ENCODE results near the gene PPFIBP2.

Gene PPFIBP2

DNA sequence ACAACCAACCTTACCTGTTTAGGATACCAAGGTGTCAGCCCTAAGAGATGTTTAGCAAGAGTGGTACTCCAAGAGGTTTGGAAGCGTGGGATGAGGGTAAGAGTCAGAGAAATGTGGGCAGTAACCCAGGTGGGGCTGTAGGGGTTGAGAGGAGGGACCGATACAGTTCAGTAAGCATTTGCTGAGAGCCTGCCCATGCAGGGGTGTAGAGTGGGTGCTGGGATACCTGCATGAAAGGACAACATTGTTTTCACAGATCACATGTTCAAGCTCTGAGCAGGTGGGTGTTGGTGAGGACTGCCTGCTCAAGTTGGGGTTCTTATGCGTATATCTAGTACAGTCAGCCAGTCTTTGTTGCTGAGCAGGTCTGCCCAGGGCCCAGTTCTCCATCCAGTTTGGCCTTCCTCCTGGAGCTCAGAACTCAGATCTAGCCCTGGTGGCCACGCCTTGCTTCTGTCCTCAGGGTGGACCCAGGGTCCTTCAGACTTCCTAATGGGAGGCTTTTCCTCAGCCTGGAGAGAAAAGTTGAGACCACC is 14.8 kb downstream of the PPFIBP2 start:
- no peak for DNase-seq

GRCh38 chr11:7530013-7530640 is 16.3 kb downstream of the PPFIBP2 start:
- DNase-seq, result no peak

- no peak for DNase-seq
Observed at GRCh38 chr11:7531011-7531410, 17.2 kb downstream of the PPFIBP2 start.

GRCh38 chr11:7532405-7533145 is 18.8 kb downstream of the PPFIBP2 start:
- no peak for DNase-seq

DNA sequence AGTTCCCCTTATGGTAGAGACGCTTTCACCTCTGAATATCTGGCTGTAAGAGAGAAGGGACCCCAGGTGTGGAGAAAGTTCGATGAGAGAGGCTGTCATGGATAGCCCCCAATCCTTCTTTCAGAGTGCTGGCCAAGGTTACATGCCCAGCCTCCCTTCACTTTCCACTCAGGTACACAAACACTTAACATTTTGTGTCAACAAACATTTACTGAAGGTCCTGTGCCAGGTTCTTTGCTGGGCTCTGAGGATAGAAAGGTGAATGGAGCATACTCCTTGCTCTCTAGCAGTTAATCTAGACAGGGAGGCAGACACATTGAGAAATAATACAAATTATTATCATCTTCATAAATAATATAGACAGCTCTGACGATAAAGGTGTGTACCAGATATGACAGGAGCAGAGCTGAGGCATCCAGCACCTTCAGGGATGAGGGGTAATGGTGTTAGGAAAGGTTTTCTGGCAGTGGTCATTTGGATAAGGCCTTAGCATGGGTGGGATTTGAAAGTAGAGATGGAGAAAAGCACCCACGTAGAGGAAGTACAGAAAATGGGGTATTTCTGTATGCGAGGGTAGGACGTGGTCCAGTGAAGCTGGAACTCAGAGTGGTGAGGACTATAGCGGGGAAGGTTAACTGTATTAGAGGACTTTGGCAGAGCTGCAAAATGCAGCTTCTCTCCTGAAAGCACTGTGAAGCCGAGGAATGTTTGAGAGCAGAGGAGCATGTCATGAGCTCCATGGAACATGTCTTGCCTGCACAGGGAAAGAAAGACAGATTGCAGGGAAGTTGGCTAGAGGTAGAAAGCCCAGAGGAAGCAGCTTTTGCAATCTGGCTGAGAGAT is 19.6 kb downstream of the PPFIBP2 start:
- DNase-seq, result no peak

GRCh38 chr11:7534042-7534378 is 20.2 kb downstream of the PPFIBP2 start:
- DNase-seq, result no peak

GRCh38 chr11:7536100-7536499 is 22.3 kb downstream of the PPFIBP2 start:
- no peak for DNase-seq

GRCh38 chr11:7537265-7537664 is 23.5 kb downstream of the PPFIBP2 start:
- no peak for DNase-seq

- DNase-seq, result no peak
Observed at GRCh38 chr11:7538031-7538430, 24.2 kb downstream of the PPFIBP2 start.

- no peak for DNase-seq
Observed at GRCh38 chr11:7538466-7539454, 25.0 kb downstream of the PPFIBP2 start.

- no peak for DNase-seq
Observed at GRCh38 chr11:7540830-7541555, 27.2 kb downstream of the PPFIBP2 start.

DNA sequence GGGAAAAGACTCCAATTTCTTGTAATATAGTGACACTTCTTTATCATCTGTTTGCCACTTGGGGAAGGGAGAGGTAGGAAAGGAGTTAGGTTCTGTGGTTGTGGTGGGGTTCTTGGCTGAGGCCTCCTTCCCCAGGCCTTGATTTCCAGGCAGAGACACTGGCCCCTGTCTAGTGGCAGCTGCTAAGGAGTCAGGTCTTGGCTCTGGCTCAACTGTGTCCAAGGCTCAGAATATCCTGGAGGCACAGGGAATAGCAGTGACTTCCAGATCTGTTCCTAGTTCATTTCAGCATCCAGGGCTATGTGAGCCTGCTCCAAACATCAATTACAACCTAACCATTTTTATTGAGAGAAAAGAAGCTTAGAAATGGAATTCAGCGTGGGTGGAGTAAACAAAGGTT is 29.5 kb downstream of the PPFIBP2 start:
- no peak for DNase-seq

- DNase-seq, result no peak
Observed at GRCh38 chr11:7544021-7544420, 30.2 kb downstream of the PPFIBP2 start.

DNA sequence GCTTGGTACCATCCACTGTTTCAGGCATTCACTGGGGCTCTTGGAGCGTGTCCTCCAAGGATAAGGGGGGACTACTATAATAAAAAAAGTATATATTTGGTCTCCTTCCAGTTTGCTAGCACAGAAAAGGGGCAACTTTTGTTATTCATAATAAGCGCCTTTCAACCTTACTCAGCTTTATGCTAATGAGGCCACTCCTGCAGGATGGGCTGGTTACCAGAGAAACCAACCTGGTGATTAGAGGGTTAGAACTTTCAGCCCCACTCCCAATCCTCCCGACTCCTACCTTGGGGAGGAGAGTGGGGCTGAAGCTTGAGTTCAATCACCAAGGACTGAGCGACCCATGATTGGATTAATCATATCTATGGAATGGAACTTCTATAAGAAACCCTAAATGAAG is 31.8 kb downstream of the PPFIBP2 start:
- DNase-seq, result no peak

- DNase-seq, result no peak
Observed at GRCh38 chr11:7546324-7546791, 32.6 kb downstream of the PPFIBP2 start.

GRCh38 chr11:7547687-7548086 is 33.9 kb downstream of the PPFIBP2 start:
- DNase-seq, result no peak

DNA sequence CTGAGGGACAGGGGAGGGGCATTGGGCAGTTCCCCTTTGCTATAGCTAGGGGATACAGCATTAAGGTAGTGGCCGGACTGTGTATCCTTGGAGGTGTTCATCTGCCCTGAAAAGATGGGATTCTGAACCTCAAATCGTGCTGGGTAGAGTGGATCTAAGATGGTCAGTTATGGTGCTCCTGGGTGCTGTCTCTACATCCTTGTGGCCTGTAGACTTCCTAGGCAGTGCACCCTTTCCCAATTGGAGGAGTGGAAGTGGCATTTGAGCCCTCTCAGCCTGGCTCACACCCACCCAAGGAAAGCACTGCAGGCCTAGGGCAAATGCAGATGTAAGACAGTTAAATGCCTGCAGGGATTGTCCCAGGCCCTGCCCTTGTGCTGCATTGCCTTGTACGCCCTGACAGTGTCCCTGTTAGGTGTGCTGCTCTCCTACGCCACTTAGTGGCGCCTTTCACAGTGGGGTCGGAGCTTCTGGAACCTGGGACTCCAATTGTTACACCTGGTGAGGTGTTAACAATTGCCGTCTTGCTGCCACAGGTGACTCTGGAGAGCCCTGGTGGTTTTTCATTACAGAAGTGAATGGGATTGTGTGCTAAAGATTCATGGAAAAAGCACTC is 35.0 kb downstream of the PPFIBP2 start:
- no peak for DNase-seq

- no peak for DNase-seq
Observed at GRCh38 chr11:7549681-7550080, 35.9 kb downstream of the PPFIBP2 start.

- peak; percentile 74 for DNase-seq
Observed at GRCh38 chr11:7551571-7551970, 37.8 kb downstream of the PPFIBP2 start.

DNA sequence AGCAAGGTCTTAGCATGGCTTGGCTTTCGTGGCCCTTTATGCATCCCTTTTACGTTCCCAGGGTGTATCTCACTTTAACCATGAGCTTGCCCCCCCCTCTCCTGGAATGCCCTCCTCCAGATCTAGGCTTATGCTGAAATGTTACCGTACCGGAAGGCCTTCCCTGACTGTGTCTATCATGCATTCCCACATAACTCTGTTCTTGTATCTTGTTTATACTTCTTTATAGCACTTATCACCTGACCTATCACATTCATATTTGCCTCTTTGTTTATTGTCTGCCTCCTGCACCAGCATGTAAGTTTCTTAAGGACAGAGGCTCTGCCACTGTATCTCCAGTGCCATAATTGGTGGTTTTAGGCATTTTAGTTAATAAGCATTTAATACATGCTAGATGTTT is 38.9 kb downstream of the PPFIBP2 start:
- DNase-seq, result no peak

- DNase-seq, result no peak
Observed at GRCh38 chr11:7555052-7555699, 41.4 kb downstream of the PPFIBP2 start.
